Measurements from ENCODE around the gene DDX42.

DDX42 gene

GRCh38 chr17:63774141-63774968 lies at the start of gene DDX42:
TSS of gene DDX42 (plus strand) at chr17:63774170. CDS start at chr17:63787050, 12,880 bp downstream.
- DNase-seq = no peak

GRCh38 chr17:63735691-63736090 lies 38.3 kb upstream of the DDX42 start:
- DNase-seq = no peak

GRCh38 chr17:63740464-63741142 lies 33.4 kb upstream of the DDX42 start:
- DNase-seq = peak; percentile 79

- DNase-seq = no peak
Measured at GRCh38 chr17:63741143-63741407, 32.9 kb upstream of the DDX42 start.

- peak; percentile 99 for DNase-seq
Measured at GRCh38 chr17:63741408-63742173, 32.4 kb upstream of the DDX42 start, which contains the start of gene STRADA. TSS of gene STRADA (minus strand) at chr17:63741799. CDS start at chr17:63728369, 13,430 bp downstream.

GRCh38 chr17:63751806-63752205 lies 22.2 kb upstream of the DDX42 start:
- no peak for DNase-seq

GRCh38 chr17:63752707-63753106 lies 21.3 kb upstream of the DDX42 start:
- DNase-seq = no peak

- DNase-seq = no peak
Measured at GRCh38 chr17:63753215-63753614, 20.8 kb upstream of the DDX42 start.

- no peak for DNase-seq
Measured at GRCh38 chr17:63754046-63754445, 19.9 kb upstream of the DDX42 start.

- no peak for DNase-seq
Measured at GRCh38 chr17:63758428-63758827, 15.5 kb upstream of the DDX42 start.

GRCh38 chr17:63760771-63761539 lies 13.0 kb upstream of the DDX42 start:
- DNase-seq = no peak

- no peak for DNase-seq
Measured at GRCh38 chr17:63762161-63763078, 11.6 kb upstream of the DDX42 start.

GRCh38 chr17:63764716-63765115 lies 9.3 kb upstream of the DDX42 start:
- DNase-seq = no peak

GRCh38 chr17:63766754-63767153 lies 7.2 kb upstream of the DDX42 start:
- no peak for DNase-seq

- DNase-seq = no peak
Measured at GRCh38 chr17:63768433-63768832, 5.5 kb upstream of the DDX42 start.

- DNase-seq = peak; percentile 19
Measured at GRCh38 chr17:63772801-63773271, 1.1 kb upstream of the DDX42 start.

- peak; percentile 99 for DNase-seq
Measured at GRCh38 chr17:63773272-63774140, 464 bp upstream of the DDX42 start, which contains the start of gene CCDC47. TSS of gene CCDC47 (minus strand) at chr17:63773597. CDS start at chr17:63766175, 7,422 bp downstream.

GRCh38 chr17:63774969-63775265 lies 947 bp downstream of the DDX42 start:
- peak; percentile 20 for DNase-seq

- no peak for DNase-seq
Measured at GRCh38 chr17:63775420-63775819, 1.4 kb downstream of the DDX42 start.

- no peak for DNase-seq
Measured at GRCh38 chr17:63780507-63780906, 6.5 kb downstream of the DDX42 start.

- no peak for DNase-seq
Measured at GRCh38 chr17:63780928-63781327, 7.0 kb downstream of the DDX42 start.
